ENCODE results near the gene FAM3C.

The FAM3C gene

DNA sequence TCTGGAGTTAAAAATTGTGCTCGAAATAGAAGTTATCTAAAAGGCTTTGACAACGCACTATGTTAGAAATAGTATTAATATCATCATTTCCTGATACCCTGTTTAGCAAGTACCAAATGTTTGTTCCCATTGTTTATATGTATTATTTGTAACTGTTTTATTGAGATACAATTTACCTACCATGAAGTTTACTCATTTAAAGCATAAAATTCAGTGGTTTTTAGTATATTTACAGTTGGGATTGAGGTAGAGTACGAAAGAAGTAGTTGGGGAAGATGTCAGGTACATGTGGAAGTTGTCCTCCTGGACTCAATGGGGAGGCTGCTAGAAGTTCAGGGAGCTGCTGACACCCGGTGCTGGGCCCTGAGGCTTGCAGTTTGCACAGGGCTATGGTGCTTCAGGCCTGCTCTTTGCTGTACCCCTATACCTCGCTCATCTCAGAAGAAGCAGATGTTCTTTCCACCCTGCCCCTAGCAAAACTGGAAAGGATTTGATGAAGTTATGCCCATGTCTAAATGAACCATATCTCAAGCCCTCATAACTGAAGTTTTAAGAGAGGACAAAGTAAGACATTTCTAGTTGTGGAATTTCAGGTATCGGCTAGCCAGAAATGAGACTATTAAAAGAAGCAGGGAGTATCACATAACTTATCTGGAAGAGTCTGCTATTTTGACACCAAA lies 92.5 kb downstream of the FAM3C start:
- H3K4me3 ChIP-seq = no peak overlapping the region
- H3K9me3 ChIP-seq = no peaks in the 10 kb centered on the region
- H3K27ac ChIP-seq = no peak overlapping the region
- H3K27me3 ChIP-seq = no peaks in the 10 kb centered on the region
- no peaks in the 10 kb centered on the region for H3K36me3 ChIP-seq
- DNase-seq = no peak
- intact Hi-C loops (cut with DNase I; ENCODE audit: low total_unique reads) = no loop called here
- H3K4me1 ChIP-seq = no peaks in the 10 kb centered on the region
- TF ChIP-seq CTCF (IDR thresholded peaks at IDR 0.05) = no peak

GRCh38 chr7:121302214-121302745 lies 93.8 kb downstream of the FAM3C start:
- Histone ChIP-seq H3K9me3 (no peaks in the 10 kb centered on the region), H3K4me1 (peaks cover 0 to 6% (median 0%) of the 10 kb centered on the region in 4 donors), H3K27ac (no peak overlapping the region), H3K27me3 (no peaks in the 10 kb centered on the region), H3K4me3 (no peak overlapping the region), H3K36me3 (no peaks in the 10 kb centered on the region)
- no peak for DNase-seq
- intact Hi-C loops (cut with DNase I; ENCODE audit: low total_unique reads) = no loop called here
- no peak for TF ChIP-seq CTCF (IDR thresholded peaks at IDR 0.05)

GRCh38 chr7:121301446-121302213 lies 94.5 kb downstream of the FAM3C start:
- no peak for DNase-seq
- Histone ChIP-seq H3K36me3 (peaks cover 0 to 4% (median 2%) of the 10 kb centered on the region in 3 donors), H3K27me3 (no peaks in the 10 kb centered on the region), H3K4me3 (no peak overlapping the region), H3K27ac (no peak overlapping the region), H3K9me3 (no peaks in the 10 kb centered on the region), H3K4me1 (peaks cover 0 to 6% (median 0%) of the 10 kb centered on the region in 4 donors)
- intact Hi-C loops (cut with DNase I; ENCODE audit: low total_unique reads) = no loop called here
- TF ChIP-seq CTCF (IDR thresholded peaks at IDR 0.05) = no peak

DNA sequence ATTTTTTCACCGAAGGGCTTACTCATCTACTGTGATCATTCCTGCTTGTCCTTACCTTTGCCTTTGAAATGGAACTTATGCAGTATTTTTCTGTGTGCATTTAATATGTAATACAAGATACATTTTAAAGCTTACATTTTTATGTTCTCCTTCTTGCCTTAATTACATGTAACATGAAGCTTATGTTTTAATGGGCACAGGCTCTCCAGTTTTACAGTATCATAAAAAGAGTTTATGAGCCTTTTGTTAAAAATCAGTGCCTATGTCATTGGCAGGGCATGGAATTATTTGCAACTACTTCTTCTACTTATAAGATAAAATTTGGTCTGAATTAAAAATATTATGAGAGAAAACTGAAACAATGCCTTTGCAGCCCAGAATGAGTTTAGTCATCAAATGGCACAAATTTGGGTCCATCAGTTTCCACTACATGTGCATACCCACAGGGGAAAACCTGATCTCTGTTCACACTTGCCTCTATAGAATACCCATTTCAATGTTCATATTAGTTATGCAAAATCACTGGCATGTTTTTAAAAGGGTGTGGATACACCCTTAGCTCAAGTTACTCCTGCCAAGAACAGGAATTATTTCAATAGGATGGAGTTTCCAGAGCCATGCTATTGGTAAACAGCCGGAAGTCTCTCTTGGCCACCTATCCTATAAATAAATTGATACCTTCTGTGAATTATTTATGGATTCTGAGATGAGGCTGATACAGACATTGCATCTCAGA lies 95.3 kb downstream of the FAM3C start:
- DNase-seq = no peak
- Histone ChIP-seq H3K4me1 (peaks cover 0 to 6% (median 0%) of the 10 kb centered on the region in 4 donors), H3K27ac (no peak overlapping the region), H3K27me3 (no peaks in the 10 kb centered on the region), H3K4me3 (no peak overlapping the region), H3K9me3 (no peaks in the 10 kb centered on the region), H3K36me3 (peaks cover 0 to 11% (median 9%) of the 10 kb centered on the region in 3 donors)
- intact Hi-C loops (cut with DNase I; ENCODE audit: low total_unique reads) = no loop called here
- no peak for TF ChIP-seq CTCF (IDR thresholded peaks at IDR 0.05)

Measured in tibial artery (tissue), 4 donors.